ENCODE results near the gene SIGLEC12.

Gene SIGLEC12

DNA sequence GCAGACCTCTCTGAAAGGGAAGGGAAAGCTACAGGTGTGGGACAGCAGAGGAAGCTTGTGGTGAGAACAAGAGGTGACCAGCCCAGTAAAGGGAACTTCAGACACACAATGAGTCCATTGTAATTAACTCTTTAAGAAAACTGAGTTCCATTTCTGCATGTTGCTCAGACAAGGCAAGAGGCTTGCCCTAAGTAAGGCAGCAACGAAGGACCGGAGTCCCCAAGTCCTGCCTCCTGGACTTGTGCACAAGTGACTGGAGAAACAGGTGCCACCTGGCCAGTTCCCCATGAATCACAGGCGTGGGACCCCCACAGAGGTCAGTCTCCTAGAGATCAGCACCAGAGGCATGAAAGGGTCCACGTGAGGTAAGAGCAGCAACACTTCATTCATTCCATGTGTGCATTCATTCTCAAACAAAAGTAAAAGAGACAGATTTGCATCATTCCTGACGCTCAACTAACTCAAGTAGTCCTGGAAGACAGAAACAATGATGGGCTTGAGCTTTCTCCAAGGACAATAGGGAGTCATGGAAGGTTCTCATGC, 44.6 kb upstream of the SIGLEC12 start:
- Histone ChIP-seq H3K4me2 (ENCODE audit: low read length, poor library complexity, severe bottlenecking) (no peak overlapping the region), H3K23ac (ENCODE audit: low read length in 2 of 2) (no peak overlapping the region), H4K91ac (ENCODE audit: low read length) (no peak overlapping the region), H3K9ac (ENCODE audit: low read length) (no peak overlapping the region), H3K14ac (ENCODE audit: low read length in 2 of 2) (no peak overlapping the region), H2BK12ac (ENCODE audit: low read length in 2 of 2) (peak overlapping the region in 1 of 2 experiments; percentile 1), H3K9me3 (ENCODE audit: control insufficient read depth, low read length) (no peaks in the 10 kb centered on the region), H3K4me1 (ENCODE audit: control insufficient read depth, insufficient read depth, low read depth, low read length) (peaks cover 1% of the 10 kb centered on the region), H4K8ac (ENCODE audit: low read length) (no peak overlapping the region), H2BK120ac (ENCODE audit: low read depth, low read length) (no peak overlapping the region), H2AFZ (ENCODE audit: low read depth, low read length) (no peak overlapping the region), H2BK15ac (ENCODE audit: low read depth, poor library complexity, severe bottlenecking) (no peak overlapping the region), H3K36me3 (ENCODE audit: control insufficient read depth in 1 of 2, insufficient read depth in 2 of 2, low read depth in 1 of 2, low read length in 2 of 2) (no peaks in the 10 kb centered on the region), H3K27ac (ENCODE audit: low read length, poor library complexity, severe bottlenecking) (no peak overlapping the region), H3K79me1 (replicated peaks; ENCODE audit: low read length, poor library complexity, severe bottlenecking) (no peaks in the 10 kb centered on the region), H3K4me3 (ENCODE audit: insufficient read depth in 1 of 2, low read depth in 1 of 2, low read length in 2 of 2) (no peak overlapping the region), H3K18ac (ENCODE audit: low read depth in 1 of 2, low read length in 2 of 2) (no peak overlapping the region), H3K4ac (ENCODE audit: low read depth in 1 of 2, low read length in 2 of 2) (no peak overlapping the region), H3K27me3 (ENCODE audit: control insufficient read depth in 1 of 2, insufficient read depth in 1 of 2, low read length in 2 of 2) (peaks cover 0 to 28% of the 10 kb centered on the region in 2 experiments), H2AK5ac (ENCODE audit: low read length, severe bottlenecking) (no peak overlapping the region), H2BK5ac (ENCODE audit: low read depth, low read length, poor library complexity, severe bottlenecking) (no peak overlapping the region)
- WGBS, result 37% methylated on average over 5 of the region's 5 CpGs
- no peak for DNase-seq

DNA sequence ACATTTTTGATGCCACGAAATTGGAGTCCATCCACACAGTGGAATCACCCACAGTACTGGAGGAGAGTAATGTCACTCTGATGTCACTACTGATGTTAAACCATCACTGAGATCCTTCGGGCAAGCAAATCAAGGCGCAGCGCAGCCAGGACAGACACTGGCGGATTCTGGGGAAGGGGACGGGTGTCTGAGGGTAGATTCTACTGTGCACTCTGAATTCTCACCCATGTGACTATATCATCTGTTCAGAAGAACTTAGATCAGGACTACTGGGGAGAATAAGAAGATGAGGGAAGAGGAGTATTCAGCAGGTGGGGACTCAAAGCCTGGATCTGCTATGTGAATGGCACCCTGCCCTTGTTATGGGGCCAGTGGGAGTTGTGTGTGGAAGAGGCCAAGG, 42.4 kb upstream of the SIGLEC12 start:
- Histone ChIP-seq H3K4me2 (ENCODE audit: low read length, poor library complexity, severe bottlenecking) (no peak overlapping the region), H3K18ac (ENCODE audit: low read depth in 1 of 2, low read length in 2 of 2) (no peak overlapping the region), H3K36me3 (ENCODE audit: control insufficient read depth in 1 of 2, insufficient read depth in 2 of 2, low read depth in 1 of 2, low read length in 2 of 2) (no peaks in the 10 kb centered on the region), H2BK15ac (ENCODE audit: low read depth, poor library complexity, severe bottlenecking) (no peak overlapping the region), H2AK5ac (ENCODE audit: low read length, severe bottlenecking) (no peak overlapping the region), H3K9ac (ENCODE audit: low read length) (no peak overlapping the region), H4K91ac (ENCODE audit: low read length) (no peak overlapping the region), H3K4ac (ENCODE audit: low read depth in 1 of 2, low read length in 2 of 2) (no peak overlapping the region), H3K79me1 (replicated peaks; ENCODE audit: low read length, poor library complexity, severe bottlenecking) (no peaks in the 10 kb centered on the region), H2BK120ac (ENCODE audit: low read depth, low read length) (no peak overlapping the region), H2BK5ac (ENCODE audit: low read depth, low read length, poor library complexity, severe bottlenecking) (no peak overlapping the region), H2AFZ (ENCODE audit: low read depth, low read length) (no peak overlapping the region), H3K27ac (ENCODE audit: low read length, poor library complexity, severe bottlenecking) (no peak overlapping the region), H3K23ac (ENCODE audit: low read length in 2 of 2) (no peak overlapping the region), H2BK12ac (ENCODE audit: low read length in 2 of 2) (no peak overlapping the region), H3K4me3 (ENCODE audit: insufficient read depth in 1 of 2, low read depth in 1 of 2, low read length in 2 of 2) (no peak overlapping the region), H4K8ac (ENCODE audit: low read length) (no peak overlapping the region), H3K9me3 (ENCODE audit: control insufficient read depth, low read length) (no peaks in the 10 kb centered on the region), H3K27me3 (ENCODE audit: control insufficient read depth in 1 of 2, insufficient read depth in 1 of 2, low read length in 2 of 2) (peaks cover 0 to 30% of the 10 kb centered on the region in 2 experiments), H3K14ac (ENCODE audit: low read length in 2 of 2) (no peak overlapping the region), H3K4me1 (ENCODE audit: control insufficient read depth, insufficient read depth, low read depth, low read length) (no peaks in the 10 kb centered on the region)
- DNase-seq, result no peak
- WGBS, result 64% methylated on average over 6 of the region's 6 CpGs

DNA sequence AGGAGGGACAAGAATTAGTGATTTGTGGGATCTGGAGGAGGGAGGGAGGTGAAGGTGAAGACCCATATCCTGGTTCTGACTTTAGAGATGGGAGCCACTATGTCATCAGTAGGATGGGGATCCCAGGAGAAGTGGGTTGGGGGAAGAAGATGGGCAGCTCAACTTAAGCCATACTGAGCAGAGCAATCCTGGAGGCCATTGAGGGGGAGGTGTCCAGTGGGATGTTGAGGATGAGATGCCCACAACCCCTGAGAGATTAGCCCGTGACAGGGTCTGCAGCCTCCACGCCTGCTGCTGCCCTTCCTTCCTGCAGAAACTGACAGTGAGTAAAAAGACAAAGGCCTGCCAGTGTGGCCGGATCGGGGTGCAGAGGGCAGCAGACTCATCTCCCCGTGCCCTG, 41.1 kb upstream of the SIGLEC12 start:
- H3K4me1 ChIP-seq (ENCODE audit: control insufficient read depth, insufficient read depth, low read depth, low read length), result no peaks in the 10 kb centered on the region
- no peaks in the 10 kb centered on the region for H3K9me3 ChIP-seq (ENCODE audit: control insufficient read depth, low read length)
- no peak overlapping the region for H3K4me2 ChIP-seq (ENCODE audit: low read length, poor library complexity, severe bottlenecking)
- 62% methylated on average over 5 of the region's 5 CpGs for WGBS
- H3K79me1 ChIP-seq (replicated peaks; ENCODE audit: low read length, poor library complexity, severe bottlenecking), result no peaks in the 10 kb centered on the region
- H4K8ac ChIP-seq (ENCODE audit: low read length), result no peak overlapping the region
- H3K14ac ChIP-seq (ENCODE audit: low read length in 2 of 2), result no peak overlapping the region
- H2AFZ ChIP-seq (ENCODE audit: low read depth, low read length), result no peak overlapping the region
- H2BK15ac ChIP-seq (ENCODE audit: low read depth, poor library complexity, severe bottlenecking), result no peak overlapping the region
- H3K4me3 ChIP-seq (ENCODE audit: insufficient read depth in 1 of 2, low read depth in 1 of 2, low read length in 2 of 2), result no peak overlapping the region
- H4K91ac ChIP-seq (ENCODE audit: low read length), result no peak overlapping the region
- no peak overlapping the region for H3K18ac ChIP-seq (ENCODE audit: low read depth in 1 of 2, low read length in 2 of 2)
- no peak overlapping the region for H2AK5ac ChIP-seq (ENCODE audit: low read length, severe bottlenecking)
- H2BK120ac ChIP-seq (ENCODE audit: low read depth, low read length), result no peak overlapping the region
- no peak overlapping the region for H3K23ac ChIP-seq (ENCODE audit: low read length in 2 of 2)
- H3K36me3 ChIP-seq (ENCODE audit: control insufficient read depth in 1 of 2, insufficient read depth in 2 of 2, low read depth in 1 of 2, low read length in 2 of 2), result no peaks in the 10 kb centered on the region
- H2BK5ac ChIP-seq (ENCODE audit: low read depth, low read length, poor library complexity, severe bottlenecking), result no peak overlapping the region
- DNase-seq, result no peak
- H3K27me3 ChIP-seq (ENCODE audit: control insufficient read depth in 1 of 2, insufficient read depth in 1 of 2, low read length in 2 of 2), result peaks cover 0 to 38% of the 10 kb centered on the region in 2 experiments
- no peak overlapping the region for H2BK12ac ChIP-seq (ENCODE audit: low read length in 2 of 2)
- no peak overlapping the region for H3K9ac ChIP-seq (ENCODE audit: low read length)
- H3K27ac ChIP-seq (ENCODE audit: low read length, poor library complexity, severe bottlenecking), result no peak overlapping the region
- H3K4ac ChIP-seq (ENCODE audit: low read depth in 1 of 2, low read length in 2 of 2), result no peak overlapping the region

DNA sequence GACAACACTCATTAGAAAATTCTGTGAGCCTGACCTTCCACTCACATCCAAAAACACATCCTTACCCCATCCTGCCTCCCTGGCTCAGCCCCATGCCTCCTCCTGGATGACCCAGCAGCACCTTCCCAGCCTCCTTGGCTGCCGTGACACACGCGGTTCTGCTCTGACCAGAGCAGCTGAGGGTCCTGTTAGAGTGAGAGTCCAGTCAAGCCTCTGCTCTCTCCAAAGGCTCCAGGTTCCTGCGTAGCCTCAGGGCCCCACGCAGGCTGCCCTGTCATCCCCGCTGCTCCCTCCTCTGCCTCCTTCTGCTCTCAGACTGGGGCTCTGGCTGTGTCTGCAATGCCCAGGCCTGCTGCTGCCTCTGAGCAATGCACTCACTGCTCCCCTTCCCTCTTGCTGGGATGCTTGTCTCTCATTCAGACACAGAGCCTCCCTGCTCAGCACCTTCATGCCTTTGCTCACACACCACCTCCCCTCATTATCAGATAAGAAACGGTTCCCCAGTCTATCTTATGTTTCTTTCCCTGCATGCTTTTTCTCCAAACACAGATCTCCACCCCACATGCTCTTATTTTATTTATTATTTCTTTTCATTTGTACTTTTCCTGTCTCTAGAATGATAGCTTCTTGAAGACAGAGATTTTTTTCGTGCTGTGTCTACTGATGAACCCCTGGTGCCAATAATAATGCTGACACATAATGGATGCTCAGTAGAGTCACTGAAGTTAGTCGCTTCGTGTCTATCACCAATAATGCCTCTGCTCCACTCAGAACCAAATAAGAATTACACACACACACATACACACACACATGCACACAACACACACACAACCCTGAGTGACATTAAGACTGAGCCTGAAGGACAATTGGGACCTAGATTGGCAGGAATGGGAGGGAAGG, 40.1 kb upstream of the SIGLEC12 start:
- H3K9me3 ChIP-seq (ENCODE audit: control insufficient read depth, low read length), result no peaks in the 10 kb centered on the region
- H4K8ac ChIP-seq (ENCODE audit: low read length), result no peak overlapping the region
- H3K23ac ChIP-seq (ENCODE audit: low read length in 2 of 2), result no peak overlapping the region
- no peak overlapping the region for H2BK120ac ChIP-seq (ENCODE audit: low read depth, low read length)
- WGBS, result 61% methylated on average over 10 of the region's 10 CpGs
- no peaks in the 10 kb centered on the region for H3K4me1 ChIP-seq (ENCODE audit: control insufficient read depth, insufficient read depth, low read depth, low read length)
- no peak overlapping the region for H3K4me3 ChIP-seq (ENCODE audit: insufficient read depth in 1 of 2, low read depth in 1 of 2, low read length in 2 of 2)
- no peak overlapping the region for H3K27ac ChIP-seq (ENCODE audit: low read length, poor library complexity, severe bottlenecking)
- no peak overlapping the region for H3K18ac ChIP-seq (ENCODE audit: low read depth in 1 of 2, low read length in 2 of 2)
- no peak overlapping the region for H2BK5ac ChIP-seq (ENCODE audit: low read depth, low read length, poor library complexity, severe bottlenecking)
- H3K36me3 ChIP-seq (ENCODE audit: control insufficient read depth in 1 of 2, insufficient read depth in 2 of 2, low read depth in 1 of 2, low read length in 2 of 2), result no peaks in the 10 kb centered on the region
- H3K14ac ChIP-seq (ENCODE audit: low read length in 2 of 2), result no peak overlapping the region
- H2BK12ac ChIP-seq (ENCODE audit: low read length in 2 of 2), result no peak overlapping the region
- H3K79me1 ChIP-seq (replicated peaks; ENCODE audit: low read length, poor library complexity, severe bottlenecking), result no peaks in the 10 kb centered on the region
- no peak overlapping the region for H3K4me2 ChIP-seq (ENCODE audit: low read length, poor library complexity, severe bottlenecking)
- no peak for DNase-seq
- no peak overlapping the region for H3K4ac ChIP-seq (ENCODE audit: low read depth in 1 of 2, low read length in 2 of 2)
- H2BK15ac ChIP-seq (ENCODE audit: low read depth, poor library complexity, severe bottlenecking), result no peak overlapping the region
- no peak overlapping the region for H2AFZ ChIP-seq (ENCODE audit: low read depth, low read length)
- H2AK5ac ChIP-seq (ENCODE audit: low read length, severe bottlenecking), result no peak overlapping the region
- peaks cover 0 to 42% of the 10 kb centered on the region in 2 experiments for H3K27me3 ChIP-seq (ENCODE audit: control insufficient read depth in 1 of 2, insufficient read depth in 1 of 2, low read length in 2 of 2)
- H3K9ac ChIP-seq (ENCODE audit: low read length), result no peak overlapping the region
- no peak overlapping the region for H4K91ac ChIP-seq (ENCODE audit: low read length)

Data from mesenchymal stem cell (in vitro differentiated cells and primary cell).